GM12878 (cell line): ENCODE data around the gene PPM1J. TPM values are rescaled to one million over a fixed set of nuclear protein-coding genes. Genes with fewer than 3 reads are reported as not detected.

Experiments used
- ATAC-seq: fragments of 200-7000 bp; cut with Tn5 transposase; 3 replicates; pipeline ENCODE4 v1.9.1; 2020; ENCODE audit warnings: mild to moderate bottlenecking, moderate library complexity
- BruUV-seq: library from RNA; stranded (reverse); fragments of 400-500 nt; replicated peaks from 2 replicates; lab custom pipeline; 2021; lab: Mats Ljungman, UMichigan
- CTCF ChIA-PET: fragments of 300-600 bp; sonication (Branson Sonifier 250); formaldehyde crosslinking; extraction: SDS; loops from one replicate; lab custom pipeline; 2021; ENCODE audit warnings: inconsistent platforms; lab: Yijun Ruan, JAX
- POLR2A ChIA-PET: fragments of 350-600 bp; formaldehyde crosslinking; extraction: SDS; loops from one replicate; lab custom pipeline; 2021; ENCODE audit warnings: inconsistent platforms; lab: Charles Lee
- RAD21 ChIA-PET: fragments of 300-600 bp; sonication (Branson Sonifier 250); formaldehyde crosslinking; loops from one replicate; lab custom pipeline; 2023; ENCODE audit warnings: antibody characterized with exemption; ENCODE audit not compliant: unreplicated experiment; lab: Charles Lee
- SMC1A ChIA-PET: fragments of 300-600 bp; sonication (Branson Sonifier 250); formaldehyde crosslinking; loops from one replicate; lab custom pipeline; 2023; ENCODE audit not compliant: unreplicated experiment, uncharacterized antibody; lab: Charles Lee
- DNase-seq: peaks from one replicate; pipeline ENCODE4 v3.0.0-alpha.2; 2011; ENCODE audit warnings: low read depth, low spot score
- FAIRE-seq: peaks from 3 replicates; lab custom pipeline; 2011; peaks lifted over from hg19 to GRCh38; lab: Jason Lieb, UNC
- H2AFZ ChIP-seq: 2 replicates; pipeline ENCODE4 v1.6.0; 2011; ENCODE audit warnings: low read depth, low read length, control low read depth; ENCODE audit not compliant: control insufficient read depth
- H3K27ac ChIP-seq: 2 replicates; pipeline ENCODE4 v1.5.1; 2011; ENCODE audit warnings: control low read depth; ENCODE audit not compliant: control insufficient read depth, insufficient read depth
- H3K27me3 ChIP-seq, 2 experiments: replicated peaks in 1 of 2; 2 replicates each; pipeline versions ENCODE4 v1.6.0 to v1.6.1; 2011; ENCODE audit warnings: low read length in 1 of 2; ENCODE audit not compliant: control insufficient read depth in 2 of 2, insufficient read depth in 2 of 2
- H3K36me3 ChIP-seq, 2 experiments: 2 replicates each; pipeline ENCODE4 v1.5.1; 2011; ENCODE audit warnings: low read length in 1 of 2; ENCODE audit not compliant: control insufficient read depth in 2 of 2, insufficient read depth in 2 of 2
- H3K4me1 ChIP-seq: 2 replicates; pipeline ENCODE4 v1.6.1; 2011; ENCODE audit warnings: mild to moderate bottlenecking, low read length, moderate library complexity, mixed read lengths; ENCODE audit not compliant: control insufficient read depth, insufficient read depth
- H3K4me2 ChIP-seq: 2 replicates; pipeline ENCODE4 v1.6.0; 2011; ENCODE audit warnings: control low read depth; ENCODE audit not compliant: control insufficient read depth, insufficient read depth
- H3K4me3 ChIP-seq: fragments of 200-600 bp; sonication (generic); 2 replicates; pipeline ENCODE4 v1.5.1; 2016
- H3K79me2 ChIP-seq: 2 replicates; pipeline ENCODE4 v1.6.0; 2011; ENCODE audit warnings: low read length; ENCODE audit not compliant: control insufficient read depth, insufficient read depth
- H3K9ac ChIP-seq: 2 replicates; pipeline ENCODE4 v1.8.0; 2011; ENCODE audit warnings: low read length, control low read depth, mixed read lengths; ENCODE audit not compliant: control insufficient read depth, insufficient read depth
- H3K9me3 ChIP-seq: replicated peaks from 3 replicates; pipeline ENCODE4 v1.5.1; 2011; ENCODE audit warnings: mild to moderate bottlenecking, low read length; ENCODE audit not compliant: control insufficient read depth, insufficient read depth
- H4K20me1 ChIP-seq: 2 replicates; pipeline ENCODE4 v1.6.0; 2011; ENCODE audit not compliant: control insufficient read depth, insufficient read depth
- CEBPZ ChIP-seq: fragments of 150-350 bp; IDR thresholded peaks from 2 replicates; pipeline ENCODE4 v1.6.1; 2016; ENCODE audit warnings: low read depth, low read length
- CHD2 ChIP-seq: IDR thresholded peaks from 2 replicates; pipeline ENCODE4 v1.6.1; 2011; ENCODE audit warnings: low read depth, low read length, improper control_type of control experiment, borderline replicate concordance
- HDAC2 ChIP-seq: fragments of 200-600 bp; sonication (generic); IDR thresholded peaks from 2 replicates; pipeline ENCODE4 v1.6.1; 2017
- NR2F1 ChIP-seq: fragments of 450-650 bp; conservative IDR thresholded peaks from 2 replicates; pipeline ENCODE4 v1.6.1; 2017; ENCODE audit warnings: mild to moderate bottlenecking
- RAD21 ChIP-seq: IDR thresholded peaks from 2 replicates; pipeline ENCODE4 v1.6.1; 2011; ENCODE audit warnings: mild to moderate bottlenecking, low read depth, low read length, moderate library complexity; ENCODE audit not compliant: insufficient read depth
- REST ChIP-seq: IDR thresholded peaks from 2 replicates; pipeline ENCODE4 v1.6.1; 2012; ENCODE audit warnings: mild to moderate bottlenecking, low read depth, low read length
- SIX5 ChIP-seq: IDR thresholded peaks from 2 replicates; pipeline ENCODE4 v1.6.1; 2011; ENCODE audit warnings: mild to moderate bottlenecking, low read depth, low read length, moderate library complexity; ENCODE audit not compliant: severe bottlenecking
- SMAD5 ChIP-seq: IDR thresholded peaks from 2 replicates; pipeline ENCODE4 v1.6.1; 2016; ENCODE audit warnings: antibody characterized with exemption, low read depth
- TCF12 ChIP-seq: IDR thresholded peaks from 2 replicates; pipeline ENCODE4 v1.6.1; 2011; ENCODE audit warnings: low read depth, mild to moderate bottlenecking, low read length
- TCF3 ChIP-seq: IDR thresholded peaks from 2 replicates; pipeline ENCODE4 v1.6.1; 2012; ENCODE audit warnings: low read depth, mild to moderate bottlenecking, low read length, borderline replicate concordance; ENCODE audit not compliant: insufficient read depth
- ZBTB4 ChIP-seq: fragments of 450-650 bp; formaldehyde crosslinking; IDR thresholded peaks from 2 replicates; pipeline ENCODE4 v1.4.0; 2022; ENCODE audit warnings: mild to moderate bottlenecking, moderate library complexity
- WGBS: methylation state at CpG from one replicate; pipeline ENCODE4 v1.1.6; 2016; ENCODE audit warnings: low lambda C conversion rate; ENCODE audit not compliant: insufficient replicate concordance, insufficient coverage; ENCODE audit errors: missing lambda C conversion rate; 5-methylcytosine and 5-hydroxymethylcytosine counted together
- in situ Hi-C: fragments of 300-500 bp; cut with MboI; formaldehyde crosslinking; loops from 9 replicates; pipeline ENCODE4 v1.14.3; 2018; ENCODE audit warnings: mixed read lengths
- intact Hi-C: fragments of 100-400 bp; cut with micrococcal nuclease; formaldehyde crosslinking; loops from one replicate; pipeline ENCODE4 v1.14.2; 2022; ENCODE audit not compliant: unreplicated experiment
- polyA plus RNA-seq, 11 experiments: library from polyadenylated mRNA; depleted of rRNA in 4 of 11; unstranded in 6 of 11; stranded (reverse) in 5 of 11; fragments of >200 nt; fragmentation: Nextera tagmentation in 4 of 11; fragmentation: Illumina TruSeq in 1 of 11; extraction: Ambion mirVana in 4 of 11; extraction: Trizol in 1 of 11; gene quantifications; 1 replicate in 1 of 11; 2 replicates in 10 of 11; pipeline versions ENCODE4 v1.2.1 to v1.2.3, GENCODE V29; 2011 to 2016; ENCODE audit warnings: inconsistent platforms in 2 of 11, missing spikeins in 2 of 11, low read depth in 1 of 11
- total RNA-seq, 4 experiments: library from RNA; depleted of rRNA in 3 of 4; stranded (reverse); fragments of >200 nt in 3 of 4; fragmentation: Illumina TruSeq in 1 of 4; extraction: Trizol in 1 of 4; gene quantifications; 2 replicates each; pipeline versions ENCODE4 v1.2.1 to v1.2.3, GENCODE V29; 2013 to 2021

Gene PPM1J
- total and polyA plus RNA-seq, 10 of the 15 experiments (the other 5 are each of a cell fraction or from before 2014, with no cell fraction given) = 0.07 to 1.8 (median 0.59) TPM; not detected in 1

- ChIA-PET CTCF (interaction anchor here (1.0 to 5.9 kb wide), 22 partner anchors 9 to 365 kb away, joined by 3 to 122 read pairs (median 5); partner anchors contain the start of genes CAPZA1, CTTNBP2NL, LRIG2 and MOV10), SMC1A (interaction anchor here (0.8 to 5.1 kb wide), 18 partner anchors 32 to 319 kb away, joined by 3 to 47 read pairs (median 4); partner anchors contain the start of genes MOV10 and ST7L), RAD21 (interaction anchor here (0.6 to 5.6 kb wide), 16 partner anchors 31 to 316 kb away, joined by 3 to 53 read pairs (median 7); partner anchors contain the start of genes CTTNBP2NL and MOV10), POLR2A (interaction anchor here (1.0 to 1.9 kb wide), 5 partner anchors 87 to 318 kb away, joined by 3 to 7 read pairs (median 3); partner anchors contain the start of gene ST7L)
- Histone ChIP-seq H2AFZ (peak overlapping the region; percentile 85), H3K27me3 (no peaks in the 10 kb centered on the region), H3K79me2 (peaks cover 33% of the 10 kb centered on the region), H3K9ac (peak overlapping the region; percentile 76), H3K4me3 (peak overlapping the region; percentile 91), H3K9me3 (no peaks in the 10 kb centered on the region), H4K20me1 (no peaks in the 10 kb centered on the region), H3K4me1 (peaks cover 16% of the 10 kb centered on the region), H3K27ac (0 out of 2 replicates have a peak overlapping the region, but pooled peaks have one; percentile 15), H3K36me3 (0 out of 4 replicates have a peak, but pooled peaks cover 0 to 6% of the 10 kb centered on the region in 2 experiments), H3K4me2 (peak overlapping the region; percentile 66)
- in situ Hi-C loops = loop anchor here (5.0 kb wide), 2 partner anchors 205 to 315 kb away; no protein-coding TSS in a partner anchor
- DNase-seq (no peak), FAIRE-seq (no peak), ATAC-seq (peak; percentile 69)
- BruUV-seq = no TSS peak
- WGBS = 17% methylated on average over 33 of the region's 42 CpGs
- intact Hi-C loops = loop anchor here (1.0 to 2.0 kb wide), 4 partner anchors 89 to 316 kb away; partner anchors contain the start of genes CAPZA1 and ST7L
- 0 out of 2 replicates have a peak, but pooled peaks have one; percentile 67 for TF ChIP-seq TCF3
- no peak for TF ChIP-seq SIX5
- peak; percentile 79 for TF ChIP-seq CHD2
- no peak for TF ChIP-seq SMAD5
- TF ChIP-seq HDAC2 = no peak
- no peak for TF ChIP-seq CEBPZ
- no peak for TF ChIP-seq TCF12
- no peak for TF ChIP-seq REST
- TF ChIP-seq NR2F1 = peak; percentile 73; the same call in 1 of the 2 replicates
- peak; percentile 85 for TF ChIP-seq RAD21
- TF ChIP-seq ZBTB4 (CRISPR knock-in tag) = no peak
Observed at GRCh38 chr1:112707221-112708001, 7.7 kb downstream of the PPM1J start.
